IMR-90 (cell line): Measurements from ENCODE around the gene ADGRL3. TPM values are rescaled to one million over a fixed set of nuclear protein-coding genes. Genes with fewer than 3 reads are reported as not detected.

Experiments
- ATAC-seq: fragments of 200-7000 bp; cut with Tn5 transposase; 2 replicates; pipeline ENCODE4 v1.9.1; 2020; ENCODE audit warnings: low read depth, mild to moderate bottlenecking, moderate library complexity
- BruUV-seq: library from RNA; stranded (reverse); fragments of 400-500 nt; replicated peaks from 2 replicates; lab custom pipeline; 2021; lab: Mats Ljungman, UMichigan
- CTCF ChIA-PET: fragments of 300-600 bp; formaldehyde crosslinking; extraction: SDS; loops from one replicate; lab custom pipeline; 2021; ENCODE audit warnings: antibody characterized with exemption; lab: Yijun Ruan, JAX
- POLR2A ChIA-PET: fragments of 300-600 bp; sonication (Branson Sonifier 250); formaldehyde crosslinking; loops from one replicate; lab custom pipeline; 2022; ENCODE audit warnings: antibody characterized with exemption; ENCODE audit not compliant: unreplicated experiment; lab: Charles Lee
- DNase-seq: peaks from one replicate; pipeline ENCODE4 v3.0.0; 2013
- H2AFZ ChIP-seq: replicated peaks from 2 replicates; pipeline ENCODE3; 2013; ENCODE audit warnings: low read length, mild to moderate bottlenecking; ENCODE audit not compliant: poor library complexity
- H2AK5ac ChIP-seq: 2 replicates; pipeline ENCODE4 v1.6.1; 2013; ENCODE audit warnings: low read depth, low read length, inconsistent platforms
- H2AK9ac ChIP-seq: replicated peaks from 2 replicates; pipeline ENCODE3; 2013; ENCODE audit warnings: mild to moderate bottlenecking, low read depth, low read length, moderate library complexity; ENCODE audit not compliant: poor library complexity
- H2BK120ac ChIP-seq: 2 replicates; pipeline ENCODE4 v1.6.1; 2013; ENCODE audit warnings: low read depth, low read length, inconsistent platforms
- H2BK15ac ChIP-seq: 3 replicates; pipeline ENCODE4 v1.6.1; 2013; ENCODE audit warnings: low read depth, low read length, inconsistent platforms
- H2BK20ac ChIP-seq: 2 replicates; pipeline ENCODE4 v1.6.1; 2013; ENCODE audit warnings: low read depth, mild to moderate bottlenecking, inconsistent platforms, low read length, moderate library complexity
- H2BK5ac ChIP-seq: 2 replicates; pipeline ENCODE4 v1.6.1; 2013; ENCODE audit warnings: mild to moderate bottlenecking, low read depth, low read length, inconsistent platforms; ENCODE audit not compliant: poor library complexity, severe bottlenecking
- H3K14ac ChIP-seq: replicated peaks from 2 replicates; pipeline ENCODE4 v1.6.1; 2013; ENCODE audit warnings: low read depth, low read length, inconsistent platforms
- H3K18ac ChIP-seq: 2 replicates; pipeline ENCODE4 v1.6.1; 2013; ENCODE audit warnings: low read depth, low read length, control low read depth
- H3K23ac ChIP-seq: 2 replicates; pipeline ENCODE4 v1.6.1; 2013; ENCODE audit warnings: low read depth, low read length, inconsistent platforms
- H3K27ac ChIP-seq: 2 replicates; pipeline ENCODE4 v1.5.1; 2013; ENCODE audit warnings: mild to moderate bottlenecking, control low read depth, low read length; ENCODE audit not compliant: insufficient read depth
- H3K27me3 ChIP-seq: 2 replicates; pipeline ENCODE4 v1.6.1; 2013; ENCODE audit warnings: low read length; ENCODE audit not compliant: control insufficient read depth, insufficient read depth
- H3K36me3 ChIP-seq: 2 replicates; pipeline ENCODE4 v1.6.1; 2013; ENCODE audit warnings: low read length, mixed read lengths; ENCODE audit not compliant: control insufficient read depth, insufficient read depth
- H3K4ac ChIP-seq: 2 replicates; pipeline ENCODE4 v1.6.1; 2013; ENCODE audit warnings: low read depth, low read length, inconsistent platforms
- H3K4me1 ChIP-seq: 2 replicates; pipeline ENCODE4 v1.6.1; 2013; ENCODE audit warnings: low read length, mixed read lengths; ENCODE audit not compliant: control insufficient read depth, insufficient read depth
- H3K4me2 ChIP-seq: 2 replicates; pipeline ENCODE4 v1.6.1; 2013; ENCODE audit warnings: low read depth, mild to moderate bottlenecking, control low read depth, low read length, moderate library complexity
- H3K4me3 ChIP-seq: 2 replicates; pipeline ENCODE4 v1.5.1; 2013; ENCODE audit warnings: low read depth, mild to moderate bottlenecking, control low read depth, low read length, moderate library complexity; ENCODE audit not compliant: insufficient read depth
- H3K56ac ChIP-seq: 2 replicates; pipeline ENCODE4 v1.6.1; 2013; ENCODE audit warnings: low read length, inconsistent platforms; ENCODE audit not compliant: insufficient read depth; ENCODE audit errors: extremely low read depth
- H3K79me1 ChIP-seq, 2 experiments: 2 replicates each; pipeline ENCODE4 v1.6.1; 2013; ENCODE audit warnings: low read length in 2 of 2, inconsistent platforms in 1 of 2, low read depth in 1 of 2
- H3K9ac ChIP-seq: 2 replicates; pipeline ENCODE4 v1.6.1; 2013; ENCODE audit warnings: low read depth, low read length, control low read depth
- H3K9me1 ChIP-seq: 2 replicates; pipeline ENCODE4 v1.6.1; 2013; ENCODE audit warnings: low read length, inconsistent platforms; ENCODE audit not compliant: insufficient read depth
- H3K9me3 ChIP-seq: 2 replicates; pipeline ENCODE4 v1.6.1; 2013; ENCODE audit warnings: low read length; ENCODE audit not compliant: control insufficient read depth, insufficient read depth
- H4K20me1 ChIP-seq: 2 replicates; pipeline ENCODE4 v1.6.1; 2013; ENCODE audit warnings: low read length, inconsistent platforms; ENCODE audit not compliant: insufficient read depth
- H4K5ac ChIP-seq: 2 replicates; pipeline ENCODE4 v1.6.1; 2013; ENCODE audit warnings: mild to moderate bottlenecking, low read depth, low read length, control low read depth
- H4K8ac ChIP-seq, 2 experiments: 2 replicates each; pipeline ENCODE4 v1.6.1; 2013; ENCODE audit warnings: low read depth in 2 of 2, low read length in 2 of 2, control low read depth in 1 of 2, inconsistent platforms in 1 of 2
- H4K91ac ChIP-seq: 2 replicates; pipeline ENCODE4 v1.6.1; 2013; ENCODE audit warnings: low read depth, low read length, inconsistent platforms; ENCODE audit not compliant: insufficient read depth
- BHLHE40 ChIP-seq: fragments of 150-350 bp; IDR thresholded peaks from 2 replicates; pipeline ENCODE4 v1.6.1; 2016; ENCODE audit warnings: mild to moderate bottlenecking, low read depth, low read length
- MAFK ChIP-seq: IDR thresholded peaks from 2 replicates; pipeline ENCODE4 v1.6.1; 2012; ENCODE audit warnings: low read depth, low read length, improper control_type of control experiment
- MAZ ChIP-seq: IDR thresholded peaks from 2 replicates; pipeline ENCODE4 v1.6.1; 2012; ENCODE audit warnings: low read depth, mild to moderate bottlenecking, low read length, improper control_type of control experiment, moderate library complexity, borderline replicate concordance
- MXI1 ChIP-seq: IDR thresholded peaks from 2 replicates; pipeline ENCODE4 v1.6.1; 2012; ENCODE audit warnings: low read depth, mild to moderate bottlenecking, low read length, moderate library complexity, borderline replicate concordance
- POLR2A ChIP-seq: IDR thresholded peaks from 2 replicates; pipeline ENCODE4 v1.6.1; 2012; ENCODE audit warnings: mild to moderate bottlenecking, low read depth, low read length
- RAD21 ChIP-seq: IDR thresholded peaks from 2 replicates; pipeline ENCODE4 v1.6.1; 2012; ENCODE audit warnings: low read length, improper control_type of control experiment
- RCOR1 ChIP-seq: IDR thresholded peaks from 2 replicates; pipeline ENCODE4 v1.6.1; 2012; ENCODE audit warnings: mild to moderate bottlenecking, low read length, improper control_type of control experiment; ENCODE audit not compliant: insufficient replicate concordance
- RFX5 ChIP-seq: IDR thresholded peaks from 2 replicates; pipeline ENCODE4 v1.8.0; 2012; ENCODE audit warnings: low read depth, mild to moderate bottlenecking, low read length, moderate library complexity
- SMC3 ChIP-seq: fragments of 150-350 bp; IDR thresholded peaks from 2 replicates; pipeline ENCODE4 v1.6.1; 2016; ENCODE audit warnings: low read depth, mild to moderate bottlenecking, antibody characterized with exemption, low read length, moderate library complexity
- WGBS, 2 experiments: methylation state at CpG; one replicate each; pipeline versions ENCODE4 v1.1.5 to v1.1.7; 2013; ENCODE audit warnings: missing lambda C conversion rate in 2 of 2; ENCODE audit not compliant: insufficient read length in 1 of 2; ENCODE audit errors: extremely low coverage in 2 of 2; 5-methylcytosine and 5-hydroxymethylcytosine counted together
- dilution Hi-C: fragments of 300-500 bp; cut with HindIII; formaldehyde crosslinking; loops from one replicate; pipeline ENCODE4 v1.14.3; 2018; ENCODE audit warnings: low sequenced_read_pairs; ENCODE audit not compliant: unreplicated experiment
- in situ Hi-C: fragments of 300-500 bp; cut with MboI; formaldehyde crosslinking; loops from 3 replicates; pipeline ENCODE4 v1.14.3; 2019; ENCODE audit warnings: low sequenced_read_pairs, inconsistent platforms, mixed read lengths
- intact Hi-C: fragments of 100-400 bp; cut with micrococcal nuclease; formaldehyde crosslinking; loops from 2 replicates; pipeline ENCODE4 v1.10.0; 2022
- polyA plus RNA-seq, 3 experiments: library from polyadenylated mRNA; depleted of rRNA; stranded (reverse); fragments of >200 nt; gene quantifications; 2 replicates each; pipeline ENCODE4 v1.2.3, GENCODE V29; 2012; ENCODE audit warnings: low replicate concordance in 1 of 3
- total RNA-seq: library from RNA; depleted of rRNA; stranded (reverse); fragments of >200 nt; gene quantifications from 2 replicates; pipeline ENCODE4 v1.2.3, GENCODE V29; 2012
- TF ChIP-seq, protein P1 (sequence below): fragments of 150-350 bp; IDR thresholded peaks from 2 replicates; pipeline ENCODE4 v1.6.1; 2017; ENCODE audit warnings: mild to moderate bottlenecking, antibody characterized with exemption, low read length, low read depth

ADGRL3 gene
- total and polyA plus RNA-seq, 2 of the 4 experiments (the other 2 are of a cell fraction) = 0.46 to 2.5 TPM

GRCh38 chr4:61193863-61194262, 6.3 kb upstream of the ADGRL3 start:
- no peak overlapping the region for H2AK9ac ChIP-seq
- no peak for DNase-seq
- H3K18ac ChIP-seq = no peak overlapping the region
- no peak overlapping the region for H4K91ac ChIP-seq
- no peaks in the 10 kb centered on the region for H3K36me3 ChIP-seq
- no peaks in the 10 kb centered on the region for H3K9me1 ChIP-seq
- H3K23ac ChIP-seq = no peak overlapping the region
- H2AK5ac ChIP-seq = no peak overlapping the region
- no peaks in the 10 kb centered on the region for H3K27me3 ChIP-seq
- no peak overlapping the region for H3K56ac ChIP-seq
- no peak overlapping the region for H2BK15ac ChIP-seq
- no peaks in the 10 kb centered on the region for H4K20me1 ChIP-seq
- H3K27ac ChIP-seq = no peak overlapping the region
- no peak overlapping the region for H2BK20ac ChIP-seq
- CTCF ChIA-PET = interaction anchor here (1.6 kb wide), 1 partner anchor 12 kb away, joined by 4 read pairs; no protein-coding TSS in a partner anchor
- H2BK120ac ChIP-seq = no peak overlapping the region
- H3K9ac ChIP-seq = no peak overlapping the region
- no peak overlapping the region for H3K14ac ChIP-seq
- WGBS, 2 experiments = no CpG with 5 or more reads among the region's 4 CpGs
- no peaks in the 10 kb centered on the region for H3K9me3 ChIP-seq
- H3K4ac ChIP-seq = no peak overlapping the region
- in situ Hi-C loops (no loop called here), dilution Hi-C loops (no loop called here), intact Hi-C loops (no loop called here)
- H3K4me3 ChIP-seq = no peak overlapping the region
- H4K8ac ChIP-seq = no peak overlapping the region
- POLR2A ChIA-PET = no interaction called here
- no peaks in the 10 kb centered on the region for H3K4me1 ChIP-seq
- H3K4me2 ChIP-seq = no peak overlapping the region
- no peak overlapping the region for H2BK5ac ChIP-seq
- H3K79me1 ChIP-seq = no peaks in the 10 kb centered on the region
- H2AFZ ChIP-seq = no peak overlapping the region
- ATAC-seq = no peak
- TF ChIP-seq BHLHE40 = no peak
- TF ChIP-seq RFX5 = no peak
- TF ChIP-seq, protein P1, sequence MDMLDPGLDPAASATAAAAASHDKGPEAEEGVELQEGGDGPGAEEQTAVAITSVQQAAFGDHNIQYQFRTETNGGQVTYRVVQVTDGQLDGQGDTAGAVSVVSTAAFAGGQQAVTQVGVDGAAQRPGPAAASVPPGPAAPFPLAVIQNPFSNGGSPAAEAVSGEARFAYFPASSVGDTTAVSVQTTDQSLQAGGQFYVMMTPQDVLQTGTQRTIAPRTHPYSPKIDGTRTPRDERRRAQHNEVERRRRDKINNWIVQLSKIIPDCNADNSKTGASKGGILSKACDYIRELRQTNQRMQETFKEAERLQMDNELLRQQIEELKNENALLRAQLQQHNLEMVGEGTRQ = no peak
- no peak for TF ChIP-seq RAD21
- TF ChIP-seq POLR2A = no peak
- TF ChIP-seq MAZ = no peak
- TF ChIP-seq MXI1 = no peak
- no peak for TF ChIP-seq RCOR1
- TF ChIP-seq MAFK = no peak
- TF ChIP-seq SMC3 = no peak
- BruUV-seq = no TSS peak
- no peak overlapping the region for H4K5ac ChIP-seq
